Mesendoderm (in vitro differentiated cells): ENCODE measurements around the gene ARPC5.
A peak's percentile ranks its signal among the peaks of the same experiment; 100 is the strongest.

Experiments used
- DNase-seq: peaks from one replicate; pipeline ENCODE4 v3.0.0; 2013
- H2AK5ac ChIP-seq: 2 replicates; pipeline ENCODE4 v1.6.1; 2013; ENCODE audit warnings: low read length, inconsistent platforms
- H2BK120ac ChIP-seq: 2 replicates; pipeline ENCODE4 v1.6.1; 2013; ENCODE audit warnings: low read depth, mild to moderate bottlenecking, low read length, moderate library complexity, mixed read lengths
- H2BK15ac ChIP-seq: replicated peaks from 2 replicates; pipeline ENCODE4 v1.6.1; 2013; ENCODE audit warnings: low read depth, mild to moderate bottlenecking, moderate library complexity
- H2BK5ac ChIP-seq: 2 replicates; pipeline ENCODE4 v1.6.1; 2013; ENCODE audit warnings: low read length, inconsistent platforms
- H3K18ac ChIP-seq: 2 replicates; pipeline ENCODE4 v1.6.1; 2013; ENCODE audit warnings: mild to moderate bottlenecking, low read length, mixed read lengths
- H3K23ac ChIP-seq: one replicate; pipeline ENCODE4 v1.6.1; 2013; ENCODE audit warnings: low read length
- H3K27ac ChIP-seq: 2 replicates; pipeline ENCODE4 v1.5.1; 2013; ENCODE audit warnings: low read depth, mild to moderate bottlenecking, inconsistent platforms, low read length, moderate library complexity
- H3K27me3 ChIP-seq: 2 replicates; pipeline ENCODE4 v1.6.1; 2013; ENCODE audit warnings: low read length, control low read depth, mild to moderate bottlenecking, inconsistent platforms; ENCODE audit not compliant: insufficient read depth, poor library complexity
- H3K36me3 ChIP-seq: 2 replicates; pipeline ENCODE4 v1.6.1; 2013; ENCODE audit warnings: low read length, inconsistent platforms; ENCODE audit not compliant: control insufficient read depth, insufficient read depth
- H3K4ac ChIP-seq: one replicate; pipeline ENCODE4 v1.6.1; 2013; ENCODE audit warnings: low read depth, mild to moderate bottlenecking, low read length, moderate library complexity
- H3K4me1 ChIP-seq: 2 replicates; pipeline ENCODE4 v1.6.1; 2013; ENCODE audit warnings: low read depth, low read length, inconsistent platforms; ENCODE audit not compliant: control insufficient read depth
- H3K4me2 ChIP-seq: 2 replicates; pipeline ENCODE4 v1.6.1; 2013; ENCODE audit warnings: low read length
- H3K4me3 ChIP-seq: 2 replicates; pipeline ENCODE4 v1.5.1; 2013; ENCODE audit warnings: mild to moderate bottlenecking, low read length
- H3K56ac ChIP-seq: one replicate; pipeline ENCODE4 v1.6.1; 2013; ENCODE audit warnings: low read length
- H3K79me1 ChIP-seq: 2 replicates; pipeline ENCODE4 v1.6.1; 2013; ENCODE audit warnings: low read length, inconsistent platforms
- H3K79me2 ChIP-seq: 2 replicates; pipeline ENCODE4 v1.6.1; 2013; ENCODE audit warnings: mild to moderate bottlenecking, low read length; ENCODE audit not compliant: control insufficient read depth, insufficient read depth
- H3K9ac ChIP-seq: 2 replicates; pipeline ENCODE4 v1.6.1; 2013; ENCODE audit warnings: low read length, inconsistent platforms
- H4K5ac ChIP-seq: one replicate; pipeline ENCODE4 v1.6.1; 2013; ENCODE audit warnings: low read length
- H4K8ac ChIP-seq: one replicate; pipeline ENCODE4 v1.6.1; 2013; ENCODE audit warnings: low read depth, mild to moderate bottlenecking, control low read depth, low read length, moderate library complexity
- WGBS: extraction: QIAGEN DNeasy Blood & Tissue Kit; methylation state at CpG from one replicate; pipeline ENCODE4 v1.1.7; 2013; ENCODE audit warnings: low lambda C conversion rate, missing lambda C conversion rate; ENCODE audit not compliant: insufficient coverage; ENCODE audit errors: extremely low coverage; 5-methylcytosine and 5-hydroxymethylcytosine counted together

ARPC5 gene

DNA sequence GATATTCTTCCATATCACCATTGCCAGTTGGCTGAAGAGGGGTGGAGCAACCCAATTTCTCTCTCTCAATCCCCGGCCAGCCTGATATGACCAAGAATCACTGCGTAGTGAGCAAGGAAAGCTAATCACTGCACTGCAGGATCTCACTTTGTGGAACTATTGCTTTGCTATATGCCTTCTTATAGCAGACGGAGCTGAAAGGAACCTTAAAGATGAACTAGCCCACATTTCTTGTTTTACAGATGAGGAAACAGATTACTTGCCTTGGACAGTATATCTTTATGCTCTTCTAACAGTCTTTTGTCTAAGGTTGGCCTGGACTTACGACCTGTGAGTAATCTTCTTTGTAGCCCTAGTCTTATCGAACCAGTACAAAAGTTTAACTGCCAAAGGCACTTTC lies 9.9 kb upstream of the ARPC5 start:
- no peak for DNase-seq
- Histone ChIP-seq H3K79me1 (no peaks in the 10 kb centered on the region), H4K8ac (no peak overlapping the region), H3K27me3 (no peaks in the 10 kb centered on the region), H2BK15ac (no peak overlapping the region), H3K56ac (no peak overlapping the region), H3K36me3 (no peaks in the 10 kb centered on the region), H3K27ac (no peak overlapping the region), H2BK5ac (no peak overlapping the region), H3K4me3 (no peak overlapping the region), H2AK5ac (no peak overlapping the region), H3K9ac (no peak overlapping the region), H3K23ac (no peak overlapping the region), H2BK120ac (no peak overlapping the region), H3K4me1 (no peaks in the 10 kb centered on the region), H3K4ac (no peak overlapping the region), H3K18ac (no peak overlapping the region), H3K79me2 (no peaks in the 10 kb centered on the region), H4K5ac (no peak overlapping the region), H3K4me2 (no peak overlapping the region)
- WGBS: no CpG with 5 or more reads among the region's 5 CpGs

DNA sequence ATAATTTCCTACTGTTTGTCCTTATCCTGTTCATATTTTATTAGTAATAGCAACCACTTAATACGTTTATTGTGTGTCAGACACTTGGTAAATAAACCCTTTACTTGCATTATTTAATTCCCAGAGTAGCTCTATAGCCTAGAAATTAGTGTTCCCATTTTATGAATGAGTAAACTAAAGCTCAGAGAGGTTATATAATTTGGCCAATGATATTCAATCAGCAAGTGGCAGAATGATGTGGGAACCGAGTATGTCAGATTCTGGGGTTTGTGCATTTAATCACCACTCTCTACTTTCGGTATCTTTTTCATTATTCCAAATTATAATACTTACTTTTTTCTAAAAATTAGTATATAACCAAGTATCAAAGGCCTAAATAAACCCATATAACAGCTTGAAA lies 6.6 kb upstream of the ARPC5 start:
- H3K79me2 ChIP-seq: no peaks in the 10 kb centered on the region
- H3K27ac ChIP-seq: no peak overlapping the region
- H3K36me3 ChIP-seq: no peaks in the 10 kb centered on the region
- no peak overlapping the region for H3K4me2 ChIP-seq
- no peak for DNase-seq
- 100% methylated on average over 1 of the region's 3 CpGs for WGBS
- no peak overlapping the region for H3K23ac ChIP-seq
- no peak overlapping the region for H3K4me3 ChIP-seq
- H2AK5ac ChIP-seq: no peak overlapping the region
- H3K4ac ChIP-seq: no peak overlapping the region
- H3K56ac ChIP-seq: no peak overlapping the region
- no peaks in the 10 kb centered on the region for H3K27me3 ChIP-seq
- H3K4me1 ChIP-seq: no peaks in the 10 kb centered on the region
- no peak overlapping the region for H2BK15ac ChIP-seq
- no peak overlapping the region for H3K18ac ChIP-seq
- H3K9ac ChIP-seq: no peak overlapping the region
- H2BK5ac ChIP-seq: no peak overlapping the region
- H3K79me1 ChIP-seq: no peaks in the 10 kb centered on the region
- no peak overlapping the region for H4K8ac ChIP-seq
- H4K5ac ChIP-seq: no peak overlapping the region
- no peak overlapping the region for H2BK120ac ChIP-seq

DNA sequence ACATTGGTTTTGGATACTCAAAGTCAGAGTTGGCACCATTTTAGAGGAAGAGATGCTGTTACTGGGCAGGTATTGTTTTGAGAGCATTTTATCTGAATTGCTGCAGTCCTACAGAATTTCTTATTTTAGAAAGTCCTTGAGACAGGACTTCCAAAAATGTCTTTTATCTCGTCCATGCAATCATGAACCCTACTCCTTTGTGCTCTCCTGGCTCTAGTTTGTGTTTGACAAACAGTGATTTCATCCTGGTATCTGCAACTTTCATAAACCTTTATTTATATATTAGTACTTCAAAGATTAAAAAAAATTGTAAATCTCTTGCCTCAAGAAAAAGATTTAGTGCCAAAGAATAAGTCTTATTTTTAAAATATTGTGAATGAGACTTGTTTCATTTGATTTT lies 4.6 kb upstream of the ARPC5 start:
- Histone ChIP-seq H3K4me1 (no peaks in the 10 kb centered on the region), H3K36me3 (no peaks in the 10 kb centered on the region), H3K27me3 (peaks cover 2% of the 10 kb centered on the region), H3K23ac (no peak overlapping the region), H2BK5ac (no peak overlapping the region), H3K18ac (no peak overlapping the region), H3K4ac (no peak overlapping the region), H2BK15ac (no peak overlapping the region), H4K8ac (no peak overlapping the region), H3K79me2 (no peaks in the 10 kb centered on the region), H3K9ac (no peak overlapping the region), H3K4me3 (no peak overlapping the region), H3K79me1 (no peaks in the 10 kb centered on the region), H2BK120ac (no peak overlapping the region), H3K4me2 (no peak overlapping the region), H3K27ac (no peak overlapping the region), H2AK5ac (no peak overlapping the region), H3K56ac (no peak overlapping the region), H4K5ac (no peak overlapping the region)
- no CpG with 5 or more reads among the region's 1 CpG for WGBS
- DNase-seq: no peak

DNA sequence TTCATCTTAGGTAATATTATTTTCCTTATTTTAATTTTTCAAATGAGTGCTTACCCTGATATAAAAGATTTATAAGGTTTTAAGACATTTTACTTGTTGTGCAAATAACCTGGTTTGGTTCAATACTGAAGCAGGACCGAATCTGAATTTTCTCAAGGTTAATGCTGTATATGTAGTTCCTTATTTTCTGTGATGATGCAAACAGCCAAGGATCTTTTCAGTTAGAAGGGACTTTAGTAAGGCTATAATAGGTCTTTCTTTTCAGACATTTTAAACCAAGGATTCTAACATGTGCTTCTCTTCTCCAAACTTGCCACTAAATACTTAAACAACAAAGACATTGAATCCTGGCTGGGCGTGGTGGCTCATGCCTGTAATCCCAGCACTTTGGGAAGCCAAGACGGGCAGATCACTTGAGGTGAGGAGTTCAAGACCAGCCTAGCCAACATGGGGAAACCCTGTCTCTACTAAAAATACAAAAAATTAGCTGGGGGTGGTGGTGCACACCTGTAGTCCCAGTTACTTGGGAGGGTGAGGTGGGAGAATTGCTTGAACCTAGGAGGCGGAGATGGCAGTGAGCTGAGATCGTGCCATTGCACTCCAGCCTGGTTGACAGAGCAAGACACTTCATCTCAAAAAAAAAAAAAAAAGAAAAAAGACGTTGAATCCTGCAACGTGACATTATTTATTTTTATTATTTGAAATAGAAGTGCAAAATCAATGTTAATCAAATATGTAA lies 3.2 kb upstream of the ARPC5 start:
- Histone ChIP-seq H2AK5ac (no peak overlapping the region), H3K18ac (no peak overlapping the region), H3K4me1 (no peaks in the 10 kb centered on the region), H2BK5ac (no peak overlapping the region), H3K79me2 (peaks cover 5% of the 10 kb centered on the region), H3K27me3 (peaks cover 2% of the 10 kb centered on the region), H4K5ac (no peak overlapping the region), H3K23ac (no peak overlapping the region), H3K4me3 (no peak overlapping the region), H2BK120ac (no peak overlapping the region), H3K4me2 (no peak overlapping the region), H4K8ac (no peak overlapping the region), H3K4ac (no peak overlapping the region), H3K9ac (no peak overlapping the region), H3K79me1 (no peaks in the 10 kb centered on the region), H3K56ac (no peak overlapping the region), H3K27ac (no peak overlapping the region), H2BK15ac (no peak overlapping the region), H3K36me3 (no peaks in the 10 kb centered on the region)
- no CpG with 5 or more reads among the region's 7 CpGs for whole genome bisulfite sequencing
- DNase-seq: no peak

DNA sequence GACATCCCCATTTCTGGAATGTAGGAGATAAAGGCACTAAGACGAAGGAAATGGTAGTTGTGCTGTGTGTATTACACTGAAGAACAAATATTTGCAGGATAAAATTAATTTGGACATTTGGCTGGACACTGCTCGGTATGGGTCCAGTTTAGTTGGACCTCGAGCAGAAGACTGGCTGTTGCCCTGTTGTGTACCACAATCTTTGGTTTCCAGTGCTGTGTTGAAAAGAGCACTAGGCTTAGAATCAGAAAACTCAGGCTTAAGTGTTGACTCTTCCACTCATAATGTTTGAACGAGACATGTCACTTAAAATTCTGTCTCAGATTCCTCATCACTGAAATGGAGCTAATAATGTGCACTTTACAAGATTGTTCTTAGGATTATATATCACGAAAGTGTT lies 1.2 kb upstream of the ARPC5 start:
- H3K4me1 ChIP-seq: no peaks in the 10 kb centered on the region
- no peak overlapping the region for H3K9ac ChIP-seq
- H3K79me2 ChIP-seq: peaks cover 5% of the 10 kb centered on the region
- no peak overlapping the region for H3K4ac ChIP-seq
- no CpG with 5 or more reads among the region's 5 CpGs for WGBS
- H3K27ac ChIP-seq: no peak overlapping the region
- no peak for DNase-seq
- H2BK15ac ChIP-seq: no peak overlapping the region
- H2BK120ac ChIP-seq: no peak overlapping the region
- no peak overlapping the region for H3K4me3 ChIP-seq
- no peak overlapping the region for H4K5ac ChIP-seq
- no peak overlapping the region for H2AK5ac ChIP-seq
- H3K56ac ChIP-seq: no peak overlapping the region
- peaks cover 2% of the 10 kb centered on the region for H3K27me3 ChIP-seq
- no peak overlapping the region for H3K18ac ChIP-seq
- H2BK5ac ChIP-seq: no peak overlapping the region
- no peak overlapping the region for H3K4me2 ChIP-seq
- H3K23ac ChIP-seq: no peak overlapping the region
- H3K36me3 ChIP-seq: no peaks in the 10 kb centered on the region
- no peaks in the 10 kb centered on the region for H3K79me1 ChIP-seq
- H4K8ac ChIP-seq: no peak overlapping the region

DNA sequence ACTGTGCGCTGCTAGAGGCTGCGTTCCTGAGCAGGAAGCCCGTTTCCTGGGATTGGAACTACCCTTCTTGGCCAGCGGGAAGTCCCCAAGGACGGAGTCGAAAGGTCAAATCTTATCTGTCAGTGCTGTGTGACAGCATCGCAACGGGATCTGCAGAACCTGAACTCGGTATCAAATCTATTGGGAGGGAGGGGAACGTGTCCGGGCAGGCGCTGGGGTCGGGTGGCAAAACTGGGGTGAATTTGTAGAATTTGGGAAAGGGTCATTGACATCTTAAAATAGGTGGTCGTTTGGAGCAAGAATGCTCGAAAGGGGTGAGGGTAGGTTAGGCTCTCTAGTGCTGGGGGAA lies 725 bp upstream of the ARPC5 start:
- no CpG with 5 or more reads among the region's 15 CpGs for WGBS
- H3K27ac ChIP-seq: no peak overlapping the region

More for the DNA sequence above, 725 bp upstream of the ARPC5 start:
- H3K18ac ChIP-seq: no peak overlapping the region
- H2BK15ac ChIP-seq: no peak overlapping the region
- H3K36me3 ChIP-seq: no peaks in the 10 kb centered on the region
- peaks cover 5% of the 10 kb centered on the region for H3K79me2 ChIP-seq
- no peak overlapping the region for H3K4ac ChIP-seq
- no peak overlapping the region for H3K23ac ChIP-seq
- no peak overlapping the region for H2BK120ac ChIP-seq
- H3K79me1 ChIP-seq: no peaks in the 10 kb centered on the region
- DNase-seq: no peak
- H2BK5ac ChIP-seq: no peak overlapping the region
- H3K9ac ChIP-seq: no peak overlapping the region
- no peak overlapping the region for H3K56ac ChIP-seq
- H3K27me3 ChIP-seq: peaks cover 2% of the 10 kb centered on the region
- H3K4me1 ChIP-seq: no peaks in the 10 kb centered on the region
- H3K4me3 ChIP-seq: no peak overlapping the region
- H3K4me2 ChIP-seq: peak overlapping the region; percentile 72
- H4K8ac ChIP-seq: no peak overlapping the region
- no peak overlapping the region for H2AK5ac ChIP-seq
- H4K5ac ChIP-seq: no peak overlapping the region
